GM23248 (cell line): ENCODE measurements around the gene FRRS1L.

Experiments
- EZH2 ChIP-seq: fragments of 200-600 bp; sonication (generic); IDR thresholded peaks from 2 replicates; pipeline ENCODE4 v1.6.1; 2018; ENCODE audit warnings: antibody characterized with exemption, mild to moderate bottlenecking; ENCODE audit not compliant: insufficient read depth, poor library complexity, severe bottlenecking
- EZH2phosphoT487 ChIP-seq: fragments of 200-600 bp; sonication (generic); IDR thresholded peaks from 2 replicates; pipeline ENCODE4 v1.6.1; 2018; ENCODE audit warnings: antibody characterized with exemption, moderate library complexity, mild to moderate bottlenecking, low read depth; ENCODE audit not compliant: insufficient read depth

DNA sequence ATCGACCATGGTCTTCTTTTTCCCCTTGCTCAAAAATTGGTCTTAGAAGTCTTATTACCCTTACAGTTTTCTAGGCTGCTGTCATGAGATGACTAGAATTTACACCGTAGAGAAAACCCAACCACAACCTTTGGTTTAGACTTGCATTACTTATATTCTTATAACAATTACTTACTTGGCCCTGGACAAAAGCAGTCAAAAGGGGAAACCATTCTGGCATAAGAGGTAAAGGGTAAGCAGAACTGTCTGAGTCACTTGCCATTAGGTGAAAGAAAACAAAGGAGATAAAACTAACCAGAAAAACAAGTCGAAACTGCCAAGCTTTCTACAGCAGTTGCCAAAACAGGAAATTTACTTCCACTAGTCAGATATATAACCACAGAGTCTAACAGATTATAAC is 65.2 kb downstream of the FRRS1L start:
- TF ChIP-seq EZH2 (no peak), EZH2phosphoT487 (no peak)
